ENCODE data around the gene TMEM52.

DNA sequence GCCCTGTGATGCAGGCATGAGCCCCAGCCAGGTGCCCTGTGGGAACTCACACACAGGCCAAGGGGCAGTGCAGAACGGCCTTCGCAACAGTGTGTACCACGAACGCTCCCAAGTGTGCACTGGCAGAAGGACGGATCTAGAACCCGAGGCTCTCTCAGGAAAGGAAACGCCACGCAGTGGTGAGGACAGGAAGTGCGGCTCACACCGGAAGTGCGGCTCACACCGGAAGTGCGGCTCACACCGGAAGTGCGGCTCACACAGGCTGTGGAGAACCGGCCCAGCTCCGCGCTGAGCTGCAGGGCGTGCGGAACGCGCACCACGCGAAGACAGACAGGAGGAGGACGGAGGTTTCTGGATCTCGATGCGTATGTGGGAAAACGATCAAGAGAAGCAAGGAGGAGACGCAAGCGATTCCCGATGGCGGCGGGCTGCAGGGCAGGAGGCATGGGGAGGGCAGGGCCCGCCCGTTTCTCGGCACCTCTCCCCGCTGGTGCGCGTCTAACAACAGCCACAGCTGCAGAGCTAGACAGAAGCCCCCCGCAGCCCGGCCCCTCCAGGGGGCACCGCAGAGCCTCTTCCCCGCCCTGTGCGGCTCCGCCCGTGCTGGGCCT, 35.9 kb upstream of the TMEM52 start:
- TF ChIP-seq HOXD13 (CRISPR knock-in tag; IDR thresholded peaks at IDR 0.05; ENCODE audit: borderline replicate concordance) (no peak), CTCF (tag by site-specific recombination; IDR thresholded peaks at IDR 0.05) (no peak), ZNF10 (tag by site-specific recombination; IDR thresholded peaks at IDR 0.05) (no peak), ZNF501 (tag by site-specific recombination; IDR thresholded peaks at IDR 0.05) (no peak), ZNF138 (tag by site-specific recombination; IDR thresholded peaks at IDR 0.05; ENCODE audit: borderline replicate concordance) (no peak)
- TF ChIP-seq, protein P1, sequence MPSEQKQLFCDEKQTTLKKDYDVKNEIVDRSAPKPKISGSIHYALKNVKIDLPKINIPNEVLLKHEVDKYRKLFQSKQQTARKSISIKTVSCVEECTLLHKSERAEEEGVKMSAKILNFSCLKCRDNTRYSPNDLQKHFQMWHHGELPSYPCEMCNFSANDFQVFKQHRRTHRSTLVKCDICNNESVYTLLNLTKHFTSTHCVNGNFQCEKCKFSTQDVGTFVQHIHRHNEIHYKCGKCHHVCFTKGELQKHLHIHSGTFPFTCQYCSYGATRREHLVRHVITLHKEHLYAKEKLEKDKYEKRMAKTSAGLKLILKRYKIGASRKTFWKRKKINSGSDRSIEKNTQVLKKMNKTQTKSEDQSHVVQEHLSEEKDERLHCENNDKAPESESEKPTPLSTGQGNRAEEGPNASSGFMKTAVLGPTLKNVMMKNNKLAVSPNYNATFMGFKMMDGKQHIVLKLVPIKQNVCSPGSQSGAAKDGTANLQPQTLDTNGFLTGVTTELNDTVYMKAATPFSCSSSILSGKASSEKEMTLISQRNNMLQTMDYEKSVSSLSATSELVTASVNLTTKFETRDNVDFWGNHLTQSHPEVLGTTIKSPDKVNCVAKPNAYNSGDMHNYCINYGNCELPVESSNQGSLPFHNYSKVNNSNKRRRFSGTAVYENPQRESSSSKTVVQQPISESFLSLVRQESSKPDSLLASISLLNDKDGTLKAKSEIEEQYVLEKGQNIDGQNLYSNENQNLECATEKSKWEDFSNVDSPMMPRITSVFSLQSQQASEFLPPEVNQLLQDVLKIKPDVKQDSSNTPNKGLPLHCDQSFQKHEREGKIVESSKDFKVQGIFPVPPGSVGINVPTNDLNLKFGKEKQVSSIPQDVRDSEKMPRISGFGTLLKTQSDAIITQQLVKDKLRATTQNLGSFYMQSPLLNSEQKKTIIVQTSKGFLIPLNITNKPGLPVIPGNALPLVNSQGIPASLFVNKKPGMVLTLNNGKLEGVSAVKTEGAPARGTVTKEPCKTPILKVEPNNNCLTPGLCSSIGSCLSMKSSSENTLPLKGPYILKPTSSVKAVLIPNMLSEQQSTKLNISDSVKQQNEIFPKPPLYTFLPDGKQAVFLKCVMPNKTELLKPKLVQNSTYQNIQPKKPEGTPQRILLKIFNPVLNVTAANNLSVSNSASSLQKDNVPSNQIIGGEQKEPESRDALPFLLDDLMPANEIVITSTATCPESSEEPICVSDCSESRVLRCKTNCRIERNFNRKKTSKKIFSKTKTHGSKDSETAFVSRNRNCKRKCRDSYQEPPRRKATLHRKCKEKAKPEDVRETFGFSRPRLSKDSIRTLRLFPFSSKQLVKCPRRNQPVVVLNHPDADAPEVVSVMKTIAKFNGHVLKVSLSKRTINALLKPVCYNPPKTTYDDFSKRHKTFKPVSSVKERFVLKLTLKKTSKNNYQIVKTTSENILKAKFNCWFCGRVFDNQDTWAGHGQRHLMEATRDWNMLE (tag by site-specific recombination; conservative IDR thresholded peaks at IDR 0.05; ENCODE audit: low read depth): no peak
